HUES64 (cell line): ENCODE measurements around the gene PTPRD.

Source experiments
- H3K27ac ChIP-seq: 2 replicates; pipeline ENCODE4 v1.7.0; 2013; ENCODE audit warnings: low read depth, low read length, inconsistent platforms
- H3K27me3 ChIP-seq: 2 replicates; pipeline ENCODE4 v1.6.1; 2013; ENCODE audit warnings: mild to moderate bottlenecking, low read length; ENCODE audit not compliant: insufficient read depth
- H3K36me3 ChIP-seq: 2 replicates; pipeline ENCODE4 v1.6.1; 2013; ENCODE audit warnings: mild to moderate bottlenecking, low read length; ENCODE audit not compliant: insufficient read depth
- H3K4me1 ChIP-seq: 2 replicates; pipeline ENCODE4 v1.6.1; 2013; ENCODE audit warnings: mild to moderate bottlenecking, low read length, moderate library complexity; ENCODE audit not compliant: insufficient read depth
- H3K4me3 ChIP-seq: 2 replicates; pipeline ENCODE4 v1.5.1; 2013; ENCODE audit warnings: mild to moderate bottlenecking, low read length, moderate library complexity
- H3K9ac ChIP-seq: 2 replicates; pipeline ENCODE4 v1.6.1; 2013; ENCODE audit warnings: mild to moderate bottlenecking, low read depth, low read length
- H3K9me3 ChIP-seq: 2 replicates; pipeline ENCODE4 v1.6.1; 2013; ENCODE audit warnings: low read depth, low read length; ENCODE audit not compliant: insufficient read depth
- WGBS: fragments of 150-250, 120-280 bp; methylation state at CpG from one replicate; pipeline ENCODE4 v1.1.7; 2013; ENCODE audit warnings: missing lambda C conversion rate; 5-methylcytosine and 5-hydroxymethylcytosine counted together

PTPRD gene

GRCh38 chr9:8772302-8772701 is 1840.5 kb downstream of the PTPRD start:
- Histone ChIP-seq H3K9ac (no peak overlapping the region), H3K27me3 (no peaks in the 10 kb centered on the region), H3K27ac (no peak overlapping the region), H3K4me1 (no peaks in the 10 kb centered on the region), H3K36me3 (no peaks in the 10 kb centered on the region), H3K9me3 (no peaks in the 10 kb centered on the region), H3K4me3 (no peak overlapping the region)
- WGBS: 100% methylated on average over 1 of the region's 1 CpG

- Histone ChIP-seq H3K9ac (no peak overlapping the region), H3K4me1 (no peaks in the 10 kb centered on the region), H3K27me3 (no peaks in the 10 kb centered on the region), H3K4me3 (no peak overlapping the region), H3K36me3 (no peaks in the 10 kb centered on the region), H3K27ac (no peak overlapping the region), H3K9me3 (no peaks in the 10 kb centered on the region)
- 100% methylated on average over 2 of the region's 4 CpGs for WGBS
Observed at GRCh38 chr9:8769153-8769552, 1843.6 kb downstream of the PTPRD start.

- H3K9ac ChIP-seq: no peak overlapping the region
- 90% methylated on average over 2 of the region's 3 CpGs for WGBS
- peaks cover 15% of the 10 kb centered on the region; the same call in 1 of the 2 replicates for H3K4me1 ChIP-seq
- no peaks in the 10 kb centered on the region for H3K9me3 ChIP-seq
- H3K4me3 ChIP-seq: no peak overlapping the region
- no peaks in the 10 kb centered on the region for H3K36me3 ChIP-seq
- H3K27me3 ChIP-seq: no peaks in the 10 kb centered on the region
- H3K27ac ChIP-seq: no peak overlapping the region
Observed at GRCh38 chr9:8766096-8766495, 1846.7 kb downstream of the PTPRD start.

- no peaks in the 10 kb centered on the region for H3K9me3 ChIP-seq
- no peaks in the 10 kb centered on the region for H3K27me3 ChIP-seq
- peaks cover 22% of the 10 kb centered on the region for H3K4me1 ChIP-seq
- WGBS: no CpG with 5 or more reads among the region's 1 CpG
- H3K4me3 ChIP-seq: no peak overlapping the region
- H3K9ac ChIP-seq: no peak overlapping the region
- H3K27ac ChIP-seq: no peak overlapping the region
- no peaks in the 10 kb centered on the region for H3K36me3 ChIP-seq
Observed at GRCh38 chr9:8764051-8764450, 1848.8 kb downstream of the PTPRD start.

- Histone ChIP-seq H3K9ac (no peak overlapping the region), H3K9me3 (no peaks in the 10 kb centered on the region), H3K36me3 (no peaks in the 10 kb centered on the region), H3K27me3 (no peaks in the 10 kb centered on the region), H3K4me3 (no peak overlapping the region), H3K27ac (no peak overlapping the region), H3K4me1 (peaks cover 22% of the 10 kb centered on the region)
- WGBS: 72% methylated on average over 5 of the region's 6 CpGs
Observed at GRCh38 chr9:8762479-8763085, 1850.2 kb downstream of the PTPRD start.

- 87% methylated on average over 8 of the region's 8 CpGs for WGBS
- H3K36me3 ChIP-seq: no peaks in the 10 kb centered on the region
- no peak overlapping the region for H3K9ac ChIP-seq
- H3K4me1 ChIP-seq: peaks cover 22% of the 10 kb centered on the region
- no peaks in the 10 kb centered on the region for H3K27me3 ChIP-seq
- no peaks in the 10 kb centered on the region for H3K9me3 ChIP-seq
- H3K27ac ChIP-seq: no peak overlapping the region
- H3K4me3 ChIP-seq: no peak overlapping the region
Observed at GRCh38 chr9:8760000-8760767, 1852.6 kb downstream of the PTPRD start.

GRCh38 chr9:8757881-8758280 is 1854.9 kb downstream of the PTPRD start:
- Histone ChIP-seq H3K9me3 (no peaks in the 10 kb centered on the region), H3K27me3 (no peaks in the 10 kb centered on the region), H3K36me3 (no peaks in the 10 kb centered on the region), H3K27ac (no peak overlapping the region; the same call in 1 of the 2 replicates), H3K4me1 (peaks cover 21% of the 10 kb centered on the region), H3K4me3 (no peak overlapping the region), H3K9ac (no peak overlapping the region)
- WGBS: 97% methylated on average over 2 of the region's 2 CpGs

- Histone ChIP-seq H3K4me1 (peaks cover 25% of the 10 kb centered on the region), H3K27me3 (no peaks in the 10 kb centered on the region), H3K9me3 (no peaks in the 10 kb centered on the region), H3K4me3 (no peak overlapping the region), H3K36me3 (no peaks in the 10 kb centered on the region), H3K9ac (no peak overlapping the region), H3K27ac (no peak overlapping the region)
- WGBS: 100% methylated on average over 1 of the region's 1 CpG
Observed at GRCh38 chr9:8754751-8755150, 1858.1 kb downstream of the PTPRD start.

GRCh38 chr9:8751406-8751930 is 1861.3 kb downstream of the PTPRD start:
- H3K4me1 ChIP-seq: peaks cover 25% of the 10 kb centered on the region
- H3K9ac ChIP-seq: no peak overlapping the region
- H3K27me3 ChIP-seq: no peaks in the 10 kb centered on the region
- H3K36me3 ChIP-seq: no peaks in the 10 kb centered on the region
- no peak overlapping the region for H3K4me3 ChIP-seq
- H3K27ac ChIP-seq: peak overlapping the region; percentile 61
- no CpG with 5 or more reads among the region's 1 CpG for WGBS
- H3K9me3 ChIP-seq: no peaks in the 10 kb centered on the region

GRCh38 chr9:8750639-8751051 is 1862.2 kb downstream of the PTPRD start:
- Histone ChIP-seq H3K27me3 (no peaks in the 10 kb centered on the region), H3K27ac (peak overlapping the region; percentile 61), H3K4me3 (no peak overlapping the region; the same call in 1 of the 2 replicates), H3K9ac (peak overlapping the region; percentile 26; the same call in 1 of the 2 replicates), H3K36me3 (no peaks in the 10 kb centered on the region), H3K9me3 (no peaks in the 10 kb centered on the region), H3K4me1 (peaks cover 25% of the 10 kb centered on the region)
- 22% methylated on average over 2 of the region's 2 CpGs for WGBS

- Histone ChIP-seq H3K27me3 (no peaks in the 10 kb centered on the region), H3K27ac (no peak overlapping the region), H3K4me1 (peaks cover 2% of the 10 kb centered on the region; the same call in 1 of the 2 replicates), H3K9me3 (no peaks in the 10 kb centered on the region), H3K36me3 (no peaks in the 10 kb centered on the region), H3K4me3 (no peak overlapping the region), H3K9ac (no peak overlapping the region)
- WGBS: 89% methylated on average over 5 of the region's 5 CpGs
Observed at GRCh38 chr9:8745347-8745746, 1867.5 kb downstream of the PTPRD start.
